ENCODE measurements around the gene DNAJC16.
A peak's percentile ranks its signal among the peaks of the same experiment; 100 is the strongest.
"Not testable (repeated sequence)": the region's sequence is repeated elsewhere in the genome, so short reads cannot be mapped to it uniquely, and the experiment has no call there.

The DNAJC16 gene

DNA sequence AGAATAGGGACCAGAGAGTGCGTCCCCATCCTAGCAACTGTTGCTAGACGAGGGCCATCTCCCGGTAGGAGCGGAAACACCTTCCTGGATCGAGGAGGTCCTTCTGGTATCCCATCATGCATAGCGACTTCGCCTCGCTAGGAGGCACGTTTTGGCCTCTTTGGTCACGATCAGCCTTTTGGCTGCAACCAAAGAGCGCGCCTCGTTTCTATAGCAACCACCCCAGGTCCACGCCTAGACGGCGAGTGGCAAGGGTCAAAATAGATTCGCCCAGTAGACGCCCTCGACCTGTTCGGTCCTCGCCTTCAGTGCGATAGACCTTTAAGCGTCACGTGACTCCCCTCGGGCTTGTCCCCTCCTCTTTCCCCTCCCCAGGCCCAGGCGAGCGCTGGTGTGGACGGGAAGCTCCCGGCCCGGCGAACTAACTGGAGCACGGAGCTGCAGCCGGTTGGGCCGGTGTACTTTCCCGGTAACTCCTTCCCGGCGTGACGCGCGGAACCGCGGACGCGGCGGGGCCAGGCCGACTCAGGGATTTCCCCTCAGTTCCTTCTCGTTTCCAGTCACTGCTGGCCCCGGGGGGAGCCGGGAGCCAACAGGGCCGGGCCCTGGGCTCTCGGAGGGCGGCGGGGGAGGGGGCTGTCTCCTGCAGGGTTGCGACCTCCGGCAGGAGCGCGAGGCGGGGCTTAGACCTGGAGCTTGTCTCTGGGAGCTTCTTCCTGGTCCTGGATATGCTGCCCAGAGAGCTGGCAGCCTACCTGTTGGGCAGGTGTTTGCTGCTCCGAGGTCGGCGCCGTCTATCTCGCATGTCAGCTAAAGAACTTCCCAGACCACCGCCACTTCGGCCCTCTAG, at the start of gene DNAJC16:
TSS of gene DNAJC16 (plus strand) at position 359 of the 850 bp plus-strand sequence. CDS start 2,258 bp downstream, outside the sequence.
- TF ChIP-seq, protein P1, sequence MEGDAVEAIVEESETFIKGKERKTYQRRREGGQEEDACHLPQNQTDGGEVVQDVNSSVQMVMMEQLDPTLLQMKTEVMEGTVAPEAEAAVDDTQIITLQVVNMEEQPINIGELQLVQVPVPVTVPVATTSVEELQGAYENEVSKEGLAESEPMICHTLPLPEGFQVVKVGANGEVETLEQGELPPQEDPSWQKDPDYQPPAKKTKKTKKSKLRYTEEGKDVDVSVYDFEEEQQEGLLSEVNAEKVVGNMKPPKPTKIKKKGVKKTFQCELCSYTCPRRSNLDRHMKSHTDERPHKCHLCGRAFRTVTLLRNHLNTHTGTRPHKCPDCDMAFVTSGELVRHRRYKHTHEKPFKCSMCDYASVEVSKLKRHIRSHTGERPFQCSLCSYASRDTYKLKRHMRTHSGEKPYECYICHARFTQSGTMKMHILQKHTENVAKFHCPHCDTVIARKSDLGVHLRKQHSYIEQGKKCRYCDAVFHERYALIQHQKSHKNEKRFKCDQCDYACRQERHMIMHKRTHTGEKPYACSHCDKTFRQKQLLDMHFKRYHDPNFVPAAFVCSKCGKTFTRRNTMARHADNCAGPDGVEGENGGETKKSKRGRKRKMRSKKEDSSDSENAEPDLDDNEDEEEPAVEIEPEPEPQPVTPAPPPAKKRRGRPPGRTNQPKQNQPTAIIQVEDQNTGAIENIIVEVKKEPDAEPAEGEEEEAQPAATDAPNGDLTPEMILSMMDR (IDR thresholded peaks at IDR 0.05; ENCODE audit: control insufficient read depth, insufficient read depth, low read depth, low read length, missing control alignments) = no peak
- peak; percentile 100 for DNase-seq (ENCODE audit: low read depth)
- H3K4me3 ChIP-seq (ENCODE audit: control insufficient read depth, low read depth, low read length) = peak within 1 kb of the TSS; percentile 88

DNA sequence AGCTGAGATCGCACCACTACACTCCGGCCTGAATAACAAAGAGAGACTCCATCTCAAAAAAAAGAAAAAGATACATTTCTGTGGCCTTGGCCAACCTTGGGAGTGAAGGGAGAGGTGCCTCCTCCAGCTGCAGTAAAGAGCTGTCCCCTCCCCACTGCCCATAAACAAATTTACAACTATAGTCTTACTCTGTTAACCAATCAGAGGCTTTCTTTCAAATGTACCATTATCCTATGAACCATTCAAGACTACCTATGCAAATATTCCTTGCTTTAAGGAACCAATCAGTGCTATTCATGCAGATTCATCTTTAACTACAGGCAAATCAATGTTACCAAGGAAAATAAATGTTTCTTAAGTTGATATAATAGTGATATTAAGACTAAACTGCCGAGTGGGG, 49.7 kb upstream of the DNAJC16 start:
- TF ChIP-seq, protein P1 (IDR thresholded peaks at IDR 0.05; ENCODE audit: control insufficient read depth, insufficient read depth, low read depth, low read length, missing control alignments) = no peak
- H3K4me3 ChIP-seq (ENCODE audit: control insufficient read depth, low read depth, low read length) = no peak overlapping the region
- no peak for DNase-seq (ENCODE audit: low read depth)

DNA sequence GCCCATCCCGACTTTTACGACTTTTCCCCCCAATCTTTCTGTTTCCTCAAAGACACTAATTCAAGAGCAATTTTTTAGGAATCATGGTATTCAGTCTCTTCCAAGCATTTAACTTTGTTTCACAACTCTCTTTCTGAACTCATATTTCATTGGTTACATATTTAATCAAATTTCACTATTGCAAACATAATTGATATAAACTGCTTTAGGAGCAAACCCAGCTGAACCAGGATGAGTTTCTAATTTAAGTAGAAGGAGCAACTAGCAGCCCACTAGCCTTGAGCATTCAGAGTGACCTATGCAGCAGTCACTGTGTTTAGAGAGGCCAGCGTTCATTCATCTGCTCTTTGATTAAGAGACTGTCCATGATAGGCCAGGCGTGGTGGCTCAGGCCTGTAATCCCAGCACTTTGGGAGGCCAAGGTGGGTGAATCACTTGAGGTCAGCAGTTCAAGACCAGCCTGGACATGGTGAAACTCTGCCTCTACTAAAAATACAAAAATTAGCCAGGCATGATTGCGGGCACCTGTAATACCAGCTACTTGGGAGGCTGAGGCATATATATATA, 48.9 kb upstream of the DNAJC16 start:
- TF ChIP-seq, protein P1 (IDR thresholded peaks at IDR 0.05; ENCODE audit: control insufficient read depth, insufficient read depth, low read depth, low read length, missing control alignments) = no peak
- DNase-seq (ENCODE audit: low read depth) = no peak
- H3K4me3 ChIP-seq (ENCODE audit: control insufficient read depth, low read depth, low read length) = no peak overlapping the region

DNA sequence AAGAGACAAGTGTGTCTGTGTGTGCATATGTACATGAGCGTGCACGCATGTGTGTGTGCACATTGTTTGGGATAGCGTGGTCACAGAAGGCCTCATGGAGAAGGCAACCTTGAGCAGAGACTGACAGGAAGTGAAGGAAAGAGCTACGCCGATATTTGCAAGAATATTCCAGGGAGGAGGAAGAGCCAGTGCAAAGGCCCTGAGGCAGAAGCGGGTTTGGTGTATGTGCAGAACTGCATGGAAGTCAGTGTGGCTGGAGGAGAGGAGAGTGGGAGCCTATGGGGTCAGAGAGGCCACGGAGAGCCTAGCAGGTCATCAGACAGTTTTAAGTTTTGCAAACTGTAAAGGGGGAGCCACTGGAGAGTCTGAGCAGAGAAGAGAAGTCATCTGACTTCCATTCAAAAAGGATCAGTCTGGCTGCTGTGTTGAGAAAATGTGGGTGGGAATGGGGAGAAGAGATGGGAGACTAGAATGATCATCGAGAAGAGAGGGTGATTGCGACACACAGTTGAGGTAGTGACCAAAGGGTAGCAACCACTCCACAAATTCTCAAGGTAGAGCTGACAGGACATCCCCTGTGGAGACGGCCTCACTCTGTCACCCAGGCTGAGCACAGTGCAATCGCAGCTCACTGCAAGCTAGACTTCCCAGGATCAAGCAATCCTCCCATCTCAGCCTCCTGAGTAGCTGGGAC, 46.8 kb upstream of the DNAJC16 start:
- no peak overlapping the region for H3K4me3 ChIP-seq (ENCODE audit: control insufficient read depth, low read depth, low read length)
- TF ChIP-seq, protein P1 (IDR thresholded peaks at IDR 0.05; ENCODE audit: control insufficient read depth, insufficient read depth, low read depth, low read length, missing control alignments) = no peak
- no peak for DNase-seq (ENCODE audit: low read depth)

DNA sequence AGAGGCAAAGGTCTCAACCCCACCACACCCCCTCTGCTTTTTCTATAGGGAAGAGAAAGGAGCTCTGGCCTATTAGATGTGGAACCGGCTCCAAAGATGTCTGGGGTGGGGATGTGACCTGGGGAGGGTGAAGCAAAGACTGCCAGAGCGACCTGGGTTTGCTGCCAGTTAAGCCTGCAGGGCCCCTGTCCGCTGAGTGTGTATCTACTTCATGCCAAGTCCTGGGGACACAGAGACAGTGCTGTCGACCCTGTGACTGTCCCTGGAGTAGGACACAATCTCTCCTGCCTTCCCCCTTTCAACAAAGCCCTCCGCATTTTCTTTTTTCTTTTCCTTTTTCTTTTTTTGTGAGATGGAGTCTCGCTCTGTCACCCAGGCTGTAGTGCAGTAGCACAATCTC, 44.2 kb upstream of the DNAJC16 start:
- not testable (repeated sequence) for DNase-seq (ENCODE audit: low read depth); H3K4me3 ChIP-seq (ENCODE audit: control insufficient read depth, low read depth, low read length)

DNA sequence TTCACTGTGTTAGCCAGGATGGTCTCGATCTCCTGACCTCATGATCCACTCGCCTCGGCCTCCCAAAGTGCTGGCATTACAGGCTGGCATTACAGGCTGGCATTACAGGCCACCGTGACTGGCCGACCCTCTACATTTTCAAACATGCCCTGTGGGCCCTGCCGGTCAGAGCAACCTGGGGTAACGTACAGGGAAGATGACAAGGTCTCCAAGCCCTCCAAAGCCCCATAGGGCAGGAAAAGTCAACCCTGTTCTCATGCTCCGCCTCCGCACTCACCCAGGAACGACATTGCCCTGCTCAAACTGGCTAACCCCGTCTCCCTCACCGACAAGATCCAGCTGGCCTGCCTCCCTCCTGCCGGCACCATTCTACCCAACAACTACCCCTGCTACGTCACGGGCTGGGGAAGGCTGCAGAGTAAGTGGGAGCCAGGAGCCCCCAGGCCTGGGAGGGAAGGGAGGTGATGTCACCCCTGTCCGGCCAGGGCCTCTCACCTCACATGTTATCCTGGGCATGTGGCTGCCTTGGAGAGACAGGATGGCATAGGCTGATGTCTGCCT, 43.6 kb upstream of the DNAJC16 start:
- not testable (repeated sequence) for DNase-seq (ENCODE audit: low read depth); H3K4me3 ChIP-seq (ENCODE audit: control insufficient read depth, low read depth, low read length)

DNA sequence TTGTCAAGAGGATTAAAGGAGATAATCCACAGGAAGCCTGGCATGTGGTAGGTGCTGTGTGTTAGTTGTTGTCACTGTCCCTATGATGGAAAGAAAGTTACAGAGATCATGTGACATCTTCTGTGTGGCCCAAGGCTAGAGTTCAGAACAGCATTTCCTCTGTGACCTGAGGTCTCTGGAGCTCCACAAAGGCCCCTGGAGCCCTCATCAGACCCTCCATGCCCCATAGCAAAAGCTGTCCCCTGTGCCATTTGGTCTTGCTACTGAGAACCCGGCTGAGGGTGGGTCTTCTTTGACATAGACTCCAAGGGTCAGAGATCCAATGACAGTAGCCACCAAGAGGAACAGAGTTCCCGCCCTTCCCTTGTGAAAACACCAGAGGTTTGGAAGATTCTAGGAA, 42.7 kb upstream of the DNAJC16 start:
- DNase-seq (ENCODE audit: low read depth) = no peak
- TF ChIP-seq, protein P1 (IDR thresholded peaks at IDR 0.05; ENCODE audit: control insufficient read depth, insufficient read depth, low read depth, low read length, missing control alignments) = no peak
- H3K4me3 ChIP-seq (ENCODE audit: control insufficient read depth, low read depth, low read length) = no peak overlapping the region

DNA sequence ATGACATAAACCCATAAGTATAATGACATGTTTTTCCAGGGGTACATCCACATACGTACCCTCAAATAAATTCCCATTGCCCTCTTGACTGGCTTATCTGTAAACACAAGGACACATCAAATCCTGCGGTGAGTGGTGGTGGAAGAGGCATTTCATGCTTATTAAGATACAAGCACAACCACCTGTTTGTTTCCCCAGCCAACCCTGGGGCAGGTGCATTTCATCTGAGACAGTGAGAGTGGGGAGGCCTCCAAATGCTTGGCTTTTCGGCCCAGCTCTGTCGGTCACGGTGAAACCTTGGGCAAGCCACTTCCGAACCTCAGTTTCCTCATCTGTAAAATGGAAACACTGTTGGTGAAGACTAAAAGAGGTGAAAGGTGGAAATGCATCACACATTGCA, 42.2 kb upstream of the DNAJC16 start:
- H3K4me3 ChIP-seq (ENCODE audit: control insufficient read depth, low read depth, low read length); DNase-seq (ENCODE audit: low read depth): not testable (repeated sequence)

Measured in AG09309 (cell line).